ENCODE results near the gene ALKAL2. TPM values are rescaled to one million over a fixed set of nuclear protein-coding genes. Genes with fewer than 3 reads are reported as not detected.

Gene ALKAL2
- total and polyA plus RNA-seq, 2 of the 13 experiments (the other 11 are each of a cell fraction or from before 2014, with no cell fraction given), result 0.22 to 1.7 TPM

- TF ChIP-seq ZNF292 (CRISPR knock-in tag; IDR thresholded peaks at IDR 0.05; ENCODE audit: borderline replicate concordance, low read depth) (no peak), ARNTL (CRISPR knock-in tag; IDR thresholded peaks at IDR 0.05) (no peak), ZNF619 (CRISPR knock-in tag; IDR thresholded peaks at IDR 0.05) (no peak), ARHGAP35 (CRISPR knock-in tag; IDR thresholded peaks at IDR 0.05; ENCODE audit: borderline replicate concordance) (no peak), ZFX (CRISPR knock-in tag; IDR thresholded peaks at IDR 0.05; ENCODE audit: low read depth) (no peak), ZHX2 (IDR thresholded peaks at IDR 0.05; ENCODE audit: low read depth) (no peak), ZHX2 (CRISPR knock-in tag; IDR thresholded peaks at IDR 0.05; ENCODE audit: borderline replicate concordance) (no peak), MBD4 (IDR thresholded peaks at IDR 0.05; ENCODE audit: borderline replicate concordance, low read length) (no peak), HOMEZ (CRISPR knock-in tag; IDR thresholded peaks at IDR 0.05; ENCODE audit: low read depth) (no peak), KDM5A (IDR thresholded peaks at IDR 0.05; ENCODE audit: borderline replicate concordance, low read length) (no peak), REST (IDR thresholded peaks at IDR 0.05; ENCODE audit: borderline replicate concordance in 1 of 2, low read depth in 1 of 2, low read length in 2 of 2) (no peak), CEBPZ (IDR thresholded peaks at IDR 0.05; ENCODE audit: low read length) (no peak), ZNF615 (CRISPR knock-in tag; IDR thresholded peaks at IDR 0.05; ENCODE audit: borderline replicate concordance) (no peak), ZNF563 (CRISPR knock-in tag; IDR thresholded peaks at IDR 0.05) (no peak)
Measured at GRCh38 chr2:316381-316780, 28.5 kb upstream of the ALKAL2 start (continued).

Measured in HepG2 (cell line).